Effector memory CD4-positive, alpha-beta T cell (primary cell): Measurements from ENCODE around the gene RAB27A.

Experiments
- DNase-seq, 3 donors: peaks; one replicate each; pipeline ENCODE4 v3.0.0-alpha.2; 2020
- H3K27ac ChIP-seq: 2 replicates; pipeline ENCODE4 v1.7.0; 2013; ENCODE audit warnings: mild to moderate bottlenecking, low read length, moderate library complexity; ENCODE audit not compliant: insufficient read depth, poor library complexity, severe bottlenecking
- H3K27me3 ChIP-seq: replicated peaks from 2 replicates; pipeline ENCODE4 v1.7.0; 2013; ENCODE audit warnings: mild to moderate bottlenecking, low read length; ENCODE audit not compliant: insufficient read depth, control insufficient read depth, poor library complexity, severe bottlenecking
- H3K36me3 ChIP-seq: 2 replicates; pipeline ENCODE4 v1.7.0; 2013; ENCODE audit warnings: mild to moderate bottlenecking, low read length, moderate library complexity; ENCODE audit not compliant: control insufficient read depth, insufficient read depth
- H3K4me1 ChIP-seq: 2 replicates; pipeline ENCODE4 v1.7.0; 2013; ENCODE audit warnings: low read length, mild to moderate bottlenecking; ENCODE audit not compliant: control insufficient read depth, insufficient read depth, poor library complexity, severe bottlenecking
- H3K4me3 ChIP-seq: 2 replicates; pipeline ENCODE4 v1.7.0; 2013; ENCODE audit warnings: low read length, low read depth, mild to moderate bottlenecking; ENCODE audit not compliant: insufficient read depth, poor library complexity, severe bottlenecking
- H3K9me3 ChIP-seq: 2 replicates; pipeline ENCODE4 v1.7.0; 2013; ENCODE audit warnings: mild to moderate bottlenecking, low read length, moderate library complexity; ENCODE audit not compliant: control insufficient read depth
- total RNA-seq, 3 donors: gene quantifications; one replicate each; lab custom pipeline; 2026; lab: John Stamatoyannopoulos, UW

RAB27A gene
- total RNA-seq: 31.8 to 36.8 (median 35.7) reads per million in 3 donors

GRCh38 chr15:55289746-55290527 lies at the start of gene RAB27A:
Gene RAB27A, minus strand, starts transcription at chr15:55289813. Its CDS starts 54,879 bp downstream, at chr15:55234934.
- Histone ChIP-seq H3K27ac (peak within 1 kb of the TSS; percentile 97), H3K4me1 (no peaks in the 10 kb centered on the region), H3K4me3 (peak within 1 kb of the TSS; percentile 93), H3K27me3 (no peaks in the 10 kb centered on the region), H3K36me3 (no peaks in the 10 kb centered on the region), H3K9me3 (no peaks in the 10 kb centered on the region)
- DNase-seq: peak; percentile 66 to 73 (median 70)

GRCh38 chr15:55337160-55337559 lies 47.5 kb upstream of the RAB27A start:
- no peaks in the 10 kb centered on the region for H3K9me3 ChIP-seq
- no peaks in the 10 kb centered on the region for H3K27me3 ChIP-seq
- no peak overlapping the region for H3K27ac ChIP-seq
- no peaks in the 10 kb centered on the region for H3K4me1 ChIP-seq
- no peak for DNase-seq
- H3K36me3 ChIP-seq: peaks cover 39% of the 10 kb centered on the region
- H3K4me3 ChIP-seq: no peak overlapping the region

- Histone ChIP-seq H3K4me1 (no peaks in the 10 kb centered on the region), H3K9me3 (no peaks in the 10 kb centered on the region), H3K27me3 (no peaks in the 10 kb centered on the region), H3K36me3 (peaks cover 48% of the 10 kb centered on the region), H3K4me3 (no peak overlapping the region), H3K27ac (no peak overlapping the region)
- no peak for DNase-seq
Observed at GRCh38 chr15:55334997-55335396, 45.4 kb upstream of the RAB27A start.

- Histone ChIP-seq H3K27ac (no peak overlapping the region), H3K36me3 (peaks cover 50% of the 10 kb centered on the region), H3K4me1 (no peaks in the 10 kb centered on the region), H3K4me3 (no peak overlapping the region), H3K9me3 (no peaks in the 10 kb centered on the region), H3K27me3 (no peaks in the 10 kb centered on the region)
- no peak for DNase-seq
Observed at GRCh38 chr15:55334371-55334770, 44.8 kb upstream of the RAB27A start.

GRCh38 chr15:55327387-55327786 lies 37.8 kb upstream of the RAB27A start:
- peaks cover 23% of the 10 kb centered on the region for H3K36me3 ChIP-seq
- no peak overlapping the region for H3K4me3 ChIP-seq
- H3K27ac ChIP-seq: no peak overlapping the region
- H3K9me3 ChIP-seq: no peaks in the 10 kb centered on the region
- H3K4me1 ChIP-seq: no peaks in the 10 kb centered on the region
- DNase-seq: no peak
- H3K27me3 ChIP-seq: no peaks in the 10 kb centered on the region

DNA sequence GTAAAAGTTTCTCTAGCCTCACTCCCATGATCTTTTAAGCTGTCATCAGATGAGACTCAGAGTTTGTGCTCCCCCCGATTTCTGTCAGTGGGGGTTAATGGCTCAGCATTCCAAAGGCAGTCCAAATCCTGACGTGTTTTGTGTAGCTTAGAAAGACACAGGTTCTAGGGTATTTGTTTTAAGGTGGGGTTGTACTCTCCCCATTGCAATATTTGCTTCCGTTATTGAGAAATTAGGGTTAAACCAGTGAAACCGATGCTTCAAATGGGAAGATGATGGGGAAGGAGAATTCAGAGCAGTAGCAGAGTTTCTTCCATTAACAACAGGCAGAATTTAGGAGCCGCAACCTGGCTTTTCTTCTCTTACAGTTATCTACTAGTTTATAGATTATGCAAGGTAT lies 32.9 kb upstream of the RAB27A start:
- no peaks in the 10 kb centered on the region for H3K27me3 ChIP-seq
- H3K4me3 ChIP-seq: no peak overlapping the region
- no peaks in the 10 kb centered on the region for H3K9me3 ChIP-seq
- H3K27ac ChIP-seq: no peak overlapping the region
- peaks cover under 1% of the 10 kb centered on the region for H3K36me3 ChIP-seq
- peaks cover 17% of the 10 kb centered on the region for H3K4me1 ChIP-seq
- DNase-seq: no peak

GRCh38 chr15:55320963-55321362 lies 31.4 kb upstream of the RAB27A start:
- DNase-seq: no peak
- no peaks in the 10 kb centered on the region for H3K36me3 ChIP-seq
- no peaks in the 10 kb centered on the region for H3K27me3 ChIP-seq
- no peak overlapping the region for H3K27ac ChIP-seq
- no peaks in the 10 kb centered on the region for H3K9me3 ChIP-seq
- peaks cover 17% of the 10 kb centered on the region for H3K4me1 ChIP-seq
- no peak overlapping the region for H3K4me3 ChIP-seq

GRCh38 chr15:55320238-55320550 lies 30.6 kb upstream of the RAB27A start:
- no peaks in the 10 kb centered on the region for H3K36me3 ChIP-seq
- H3K9me3 ChIP-seq: no peaks in the 10 kb centered on the region
- peaks cover 17% of the 10 kb centered on the region for H3K4me1 ChIP-seq
- no peak overlapping the region for H3K27ac ChIP-seq
- H3K4me3 ChIP-seq: peak overlapping the region; percentile 92
- no peaks in the 10 kb centered on the region for H3K27me3 ChIP-seq
- DNase-seq: no peak

DNA sequence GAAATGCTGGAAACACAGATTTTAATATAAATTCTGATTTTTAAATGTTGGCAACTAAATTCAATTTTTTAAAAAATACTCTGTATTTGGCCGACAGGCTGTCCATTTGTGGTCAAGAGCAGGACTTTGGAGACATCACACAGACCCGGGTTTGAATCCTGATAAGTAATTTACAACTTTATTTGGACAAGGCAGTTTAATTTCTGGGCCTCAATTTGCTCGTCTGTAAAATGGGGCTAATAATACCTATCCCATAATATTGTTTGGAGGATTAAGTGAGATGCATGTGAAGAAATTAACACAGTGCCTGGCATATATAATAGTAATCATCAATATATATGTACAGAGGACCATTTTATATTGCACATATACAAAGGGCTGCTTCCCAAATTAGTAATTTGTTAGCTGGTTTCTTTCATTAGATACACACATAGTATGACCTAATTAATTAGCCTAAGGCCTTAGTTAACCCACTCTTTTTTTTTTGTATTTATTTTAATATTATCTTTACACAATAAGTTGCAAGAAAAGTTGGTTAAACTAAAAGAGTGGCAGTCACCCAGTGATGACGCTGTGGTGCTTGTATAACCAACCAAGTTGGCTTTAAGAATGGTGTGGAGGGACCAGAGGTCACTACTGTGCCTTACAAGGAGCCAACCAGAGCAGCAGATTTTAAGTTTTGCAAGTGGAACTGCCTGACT lies 30.1 kb upstream of the RAB27A start:
- H3K27ac ChIP-seq: peak overlapping the region; percentile 98
- no peak for DNase-seq
- H3K36me3 ChIP-seq: no peaks in the 10 kb centered on the region
- H3K27me3 ChIP-seq: no peaks in the 10 kb centered on the region
- H3K9me3 ChIP-seq: no peaks in the 10 kb centered on the region
- H3K4me1 ChIP-seq: peaks cover 17% of the 10 kb centered on the region
- H3K4me3 ChIP-seq: peak overlapping the region; percentile 92
